Measurements from ENCODE around the gene ARL3. TPM values are rescaled to one million over a fixed set of nuclear protein-coding genes. Genes with fewer than 3 reads are reported as not detected.

The ARL3 gene
- total and polyA plus RNA-seq, 2 experiments from 2014 or later, result 8.5 to 22.6 TPM

GRCh38 chr10:102740229-102740628 is 26.0 kb upstream of the ARL3 start (continued):
- TF ChIP-seq ZNF462 (CRISPR knock-in tag; IDR thresholded peaks at IDR 0.05) (no peak), JUNB (IDR thresholded peaks at IDR 0.05; ENCODE audit: unreplicated experiment) (no peak), POLR2AphosphoS5 (IDR thresholded peaks at IDR 0.05; ENCODE audit: low read depth) (no peak; the same call in 1 of the 2 replicates), STAT1 (IDR thresholded peaks at IDR 0.05; ENCODE audit: unreplicated experiment) (no peak)

DNA sequence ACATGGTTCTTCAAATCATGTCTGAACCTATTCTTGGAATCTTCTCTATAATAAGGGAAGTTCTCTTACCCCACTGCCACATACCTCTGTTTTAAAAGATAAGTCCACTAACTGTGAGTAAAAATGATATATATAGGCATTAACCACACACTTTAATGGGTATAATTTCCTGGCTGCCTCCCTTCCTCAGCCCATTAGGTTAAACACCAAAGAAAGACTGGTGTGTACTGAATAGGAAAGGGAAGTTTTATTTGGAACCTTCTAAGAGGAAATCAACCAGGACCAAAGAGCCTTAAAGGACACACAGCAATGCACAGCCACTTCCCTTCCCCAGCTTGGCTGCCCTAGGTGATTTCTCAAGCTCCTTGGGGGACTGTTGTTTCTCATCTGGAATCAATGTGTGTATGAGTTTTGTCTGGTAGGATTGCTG is 24.5 kb upstream of the ARL3 start:
- ATAC-seq, result no peak
- Mint-ChIP-seq H3K9me3 (no peaks in the 10 kb centered on the region), H3K4me3 (no peak overlapping the region), H3K27me3 (ENCODE audit: insufficient read depth, low read depth, poor library complexity) (peaks cover 4% of the 10 kb centered on the region), H3K4me1 (peaks cover 25% of the 10 kb centered on the region), H3K36me3 (ENCODE audit: low read depth) (peaks cover 32% of the 10 kb centered on the region), H3K27ac (no peak overlapping the region)
- Histone ChIP-seq H3K27me3 (ENCODE audit: insufficient read depth) (no peaks in the 10 kb centered on the region), H3K36me3 (ENCODE audit: insufficient read depth) (no peaks in the 10 kb centered on the region), H3K79me2 (replicated peaks; ENCODE audit: insufficient read depth) (no peaks in the 10 kb centered on the region), H3K4me3 (no peak overlapping the region), H3K9me2 (ENCODE audit: insufficient read depth) (no peaks in the 10 kb centered on the region), H3K4me1 (ENCODE audit: insufficient read depth) (peaks cover 5% of the 10 kb centered on the region; the same call in 1 of the 2 replicates), H4K20me1 (replicated peaks; ENCODE audit: insufficient read depth) (no peaks in the 10 kb centered on the region; the same call in 1 of the 2 replicates), H2AFZ (no peak overlapping the region), H3K27ac (ENCODE audit: low read depth) (peak overlapping the region; percentile 34), H3K4me2 (no peak overlapping the region), H3F3A (replicated peaks; ENCODE audit: low read depth) (peaks cover 3% of the 10 kb centered on the region; the same call in 1 of the 2 replicates)
- no peak for DNase-seq (ENCODE audit: low spot score)
- TF ChIP-seq NANOG (IDR thresholded peaks at IDR 0.05; ENCODE audit: borderline replicate concordance) (no peak), STAT1 (IDR thresholded peaks at IDR 0.05; ENCODE audit: unreplicated experiment) (no peak), EZH2phosphoT487 (IDR thresholded peaks at IDR 0.05; ENCODE audit: unreplicated experiment) (no peak), ZNF462 (CRISPR knock-in tag; IDR thresholded peaks at IDR 0.05) (no peak)
- TF ChIP-seq, protein P1, sequence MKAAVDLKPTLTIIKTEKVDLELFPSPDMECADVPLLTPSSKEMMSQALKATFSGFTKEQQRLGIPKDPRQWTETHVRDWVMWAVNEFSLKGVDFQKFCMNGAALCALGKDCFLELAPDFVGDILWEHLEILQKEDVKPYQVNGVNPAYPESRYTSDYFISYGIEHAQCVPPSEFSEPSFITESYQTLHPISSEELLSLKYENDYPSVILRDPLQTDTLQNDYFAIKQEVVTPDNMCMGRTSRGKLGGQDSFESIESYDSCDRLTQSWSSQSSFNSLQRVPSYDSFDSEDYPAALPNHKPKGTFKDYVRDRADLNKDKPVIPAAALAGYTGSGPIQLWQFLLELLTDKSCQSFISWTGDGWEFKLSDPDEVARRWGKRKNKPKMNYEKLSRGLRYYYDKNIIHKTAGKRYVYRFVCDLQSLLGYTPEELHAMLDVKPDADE (IDR thresholded peaks at IDR 0.05), result no peak
